Measurements from ENCODE around the gene CHST3.
A peak's percentile ranks its signal among the peaks of the same experiment; 100 is the strongest.

GRCh38 chr10:72044417-72045041 is 80.3 kb downstream of the CHST3 start:
- TF ChIP-seq CTCF (IDR thresholded peaks at IDR 0.05), result peak in 1 of 3 donors; percentile 39
- no peak for TF ChIP-seq POLR2AphosphoS5 (IDR thresholded peaks at IDR 0.05)

Measured in breast epithelium (tissue), 3 donors.